OCI-LY3 (cell line): ENCODE results near the gene SLC24A4.

Experiments used
- EZH2phosphoT487 ChIP-seq: fragments of 200-600 bp; shearing (Covaris generic); IDR thresholded peaks from 2 replicates; pipeline ENCODE4 v1.6.1; 2018; ENCODE audit warnings: antibody characterized with exemption, mixed run types, low read depth
- TF ChIP-seq, protein P1 (sequence below): fragments of 200-600, 300-600 bp; sonication (generic); IDR thresholded peaks from 2 replicates; pipeline ENCODE4 v1.5.1; 2014; ENCODE audit warnings: antibody characterized with exemption, low read length, low read depth

GRCh38 chr14:92430686-92431085 lies 107.7 kb downstream of the SLC24A4 start:
- TF ChIP-seq, protein P1, sequence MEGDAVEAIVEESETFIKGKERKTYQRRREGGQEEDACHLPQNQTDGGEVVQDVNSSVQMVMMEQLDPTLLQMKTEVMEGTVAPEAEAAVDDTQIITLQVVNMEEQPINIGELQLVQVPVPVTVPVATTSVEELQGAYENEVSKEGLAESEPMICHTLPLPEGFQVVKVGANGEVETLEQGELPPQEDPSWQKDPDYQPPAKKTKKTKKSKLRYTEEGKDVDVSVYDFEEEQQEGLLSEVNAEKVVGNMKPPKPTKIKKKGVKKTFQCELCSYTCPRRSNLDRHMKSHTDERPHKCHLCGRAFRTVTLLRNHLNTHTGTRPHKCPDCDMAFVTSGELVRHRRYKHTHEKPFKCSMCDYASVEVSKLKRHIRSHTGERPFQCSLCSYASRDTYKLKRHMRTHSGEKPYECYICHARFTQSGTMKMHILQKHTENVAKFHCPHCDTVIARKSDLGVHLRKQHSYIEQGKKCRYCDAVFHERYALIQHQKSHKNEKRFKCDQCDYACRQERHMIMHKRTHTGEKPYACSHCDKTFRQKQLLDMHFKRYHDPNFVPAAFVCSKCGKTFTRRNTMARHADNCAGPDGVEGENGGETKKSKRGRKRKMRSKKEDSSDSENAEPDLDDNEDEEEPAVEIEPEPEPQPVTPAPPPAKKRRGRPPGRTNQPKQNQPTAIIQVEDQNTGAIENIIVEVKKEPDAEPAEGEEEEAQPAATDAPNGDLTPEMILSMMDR: no peak
- no peak for TF ChIP-seq EZH2phosphoT487
